K562 (cell line): Measurements from ENCODE around the gene PTPRU. TPM values are rescaled to one million over a fixed set of nuclear protein-coding genes. Genes with fewer than 3 reads are reported as not detected.

Source experiments
- E2F3 ChIP-seq: fragments of 250-450 bp; sonication (Bioruptor Pico); IDR thresholded peaks from 2 replicates; pipeline ENCODE4 v1.4.0; 2020; ENCODE audit warnings: mild to moderate bottlenecking
- ERF ChIP-seq: fragments of 450-650 bp; formaldehyde crosslinking; IDR thresholded peaks from 2 replicates; pipeline ENCODE4 v1.4.0; 2020; ENCODE audit warnings: mild to moderate bottlenecking, mixed read lengths
- FOXM1 ChIP-seq, 2 experiments: fragments of 450-650 bp in 1 of 2; sonication (generic) in 1 of 2; formaldehyde crosslinking in 1 of 2; IDR thresholded peaks; 2 replicates each; pipeline versions ENCODE4 v1.6.1 to v1.9.0; 2017 to 2022; ENCODE audit warnings: low read depth in 2 of 2, mild to moderate bottlenecking in 2 of 2, missing genetic modification reagents in 1 of 2, moderate library complexity in 1 of 2
- LEF1 ChIP-seq: fragments of 450-650 bp; IDR thresholded peaks from 2 replicates; pipeline ENCODE4 v1.6.1; 2016; ENCODE audit warnings: mild to moderate bottlenecking
- MGA ChIP-seq: fragments of 450-650 bp; IDR thresholded peaks from 2 replicates; pipeline ENCODE4 v1.6.1; 2016; ENCODE audit warnings: mild to moderate bottlenecking, moderate library complexity
- NR3C1 ChIP-seq: sonication (generic); formaldehyde crosslinking; IDR thresholded peaks from 2 replicates; pipeline ENCODE4 v1.8.1; 2022; ENCODE audit warnings: missing genetic modification reagents
- PHB2 ChIP-seq: fragments of 450-650 bp; IDR thresholded peaks from 2 replicates; pipeline ENCODE4 v1.6.1; 2017; ENCODE audit warnings: low read depth
- POLR2H ChIP-seq: IDR thresholded peaks from 2 replicates; pipeline ENCODE4 v1.6.1; 2016; ENCODE audit warnings: missing genetic modification characterization, low read depth, mild to moderate bottlenecking, control low read depth, missing compliant biosample characterization, moderate library complexity
- RAD51 ChIP-seq: fragments of 450-650 bp; IDR thresholded peaks from 2 replicates; pipeline ENCODE4 v1.7.1; 2016; ENCODE audit warnings: low read depth, mild to moderate bottlenecking, borderline replicate concordance
- RREB1 ChIP-seq: fragments of 250-450 bp; sonication (Bioruptor Pico); IDR thresholded peaks from 2 replicates; pipeline ENCODE4 v1.4.0; 2020
- polyA plus RNA-seq, 8 experiments: library from polyadenylated mRNA; depleted of rRNA in 4 of 8; stranded (reverse) in 5 of 8; unstranded in 3 of 8; fragments of >200 nt; fragmentation: Nextera tagmentation in 2 of 8; fragmentation: Illumina TruSeq in 1 of 8; extraction: Ambion mirVana in 2 of 8; extraction: Trizol in 1 of 8; gene quantifications; 2 replicates each; pipeline versions ENCODE4 v1.2.1 to v1.2.3, GENCODE V29; 2011 to 2014; ENCODE audit warnings: inconsistent platforms in 1 of 8, missing spikeins in 1 of 8
- total RNA-seq, 7 experiments: library from RNA; depleted of rRNA in 6 of 7; stranded (reverse); fragments of >200 nt in 6 of 7; fragmentation: Illumina TruSeq in 2 of 7; extraction: Trizol in 2 of 7; gene quantifications; 2 replicates each; pipeline versions ENCODE4 v1.2.1 to v1.2.3, GENCODE V29; 2011 to 2021; ENCODE audit warnings: low replicate concordance in 1 of 7

Gene PTPRU
- total and polyA plus RNA-seq, 9 of the 15 experiments (the other 6 are each of a cell fraction or from before 2014, with no cell fraction given): 0.01 to 2.9 (median 1.0) TPM

GRCh38 chr1:29349871-29350491 is 113.7 kb downstream of the PTPRU start (continued):
- peak; percentile 100 for TF ChIP-seq MGA
- TF ChIP-seq ERF (CRISPR knock-in tag): 0 out of 2 replicates have a peak, but pooled peaks have one; percentile 14
- peak; percentile 95 for TF ChIP-seq RAD51
- TF ChIP-seq LEF1: no peak
- peak; percentile 63; the same call in 1 of the 2 replicates for TF ChIP-seq E2F3 (CRISPR knock-in tag)
- no peak for TF ChIP-seq FOXM1 (IDR thresholded peaks at IDR 0.05; ENCODE audit: low read depth)
- 0 out of 2 replicates have a peak, but pooled peaks have one; percentile 64 for TF ChIP-seq FOXM1 (CRISPR knock-in tag; IDR thresholded peaks at IDR 0.05; ENCODE audit: low read depth)
- 0 out of 2 replicates have a peak, but pooled peaks have one; percentile 50 for TF ChIP-seq RREB1 (CRISPR knock-in tag)
- TF ChIP-seq POLR2H (tag): peak; percentile 95
- TF ChIP-seq PHB2: no peak
- no peak for TF ChIP-seq NR3C1 (CRISPR knock-in tag)
